GM12873 (cell line): ENCODE data around the gene KLK11.

Experiments used
- CTCF ChIP-seq: IDR thresholded peaks from 2 replicates; pipeline ENCODE4 v1.5.1; 2012; ENCODE audit warnings: low read depth, mild to moderate bottlenecking, moderate library complexity, low read length, control low read depth; ENCODE audit not compliant: insufficient read depth; ENCODE audit errors: missing control alignments

The KLK11 gene

GRCh38 chr19:51064534-51065220, 38.3 kb upstream of the KLK11 start, which contains the start of gene KLK13:
Gene KLK13, minus strand, starts transcription at chr19:51065092. Its CDS starts 25 bp downstream, at chr19:51065067.
- no peak for TF ChIP-seq CTCF

DNA sequence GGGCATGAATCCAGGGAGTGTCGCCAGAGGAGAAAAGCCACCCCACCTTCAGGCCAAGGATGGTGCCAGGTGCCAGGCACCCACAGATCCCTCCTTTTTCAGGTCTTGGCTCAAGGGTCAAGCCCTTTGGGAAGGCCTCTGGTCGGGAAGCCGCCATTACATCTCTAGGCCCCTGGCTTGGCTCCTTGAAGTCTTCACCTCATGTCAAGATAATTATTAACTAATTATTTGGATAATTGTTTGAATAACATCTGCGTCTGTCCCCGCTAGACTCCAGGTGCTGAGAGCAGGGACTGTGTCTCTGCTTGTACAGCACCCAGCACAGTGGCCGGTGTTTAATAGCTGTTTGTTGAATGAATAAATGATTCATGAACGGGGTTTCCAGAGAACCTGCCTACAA, 37.2 kb upstream of the KLK11 start:
- no peak for TF ChIP-seq CTCF

GRCh38 chr19:51060973-51061372, 34.6 kb upstream of the KLK11 start:
- TF ChIP-seq CTCF = no peak

- no peak for TF ChIP-seq CTCF
Observed at GRCh38 chr19:51060336-51060735, 33.9 kb upstream of the KLK11 start.

GRCh38 chr19:51059715-51060114, 33.3 kb upstream of the KLK11 start:
- TF ChIP-seq CTCF = no peak

DNA sequence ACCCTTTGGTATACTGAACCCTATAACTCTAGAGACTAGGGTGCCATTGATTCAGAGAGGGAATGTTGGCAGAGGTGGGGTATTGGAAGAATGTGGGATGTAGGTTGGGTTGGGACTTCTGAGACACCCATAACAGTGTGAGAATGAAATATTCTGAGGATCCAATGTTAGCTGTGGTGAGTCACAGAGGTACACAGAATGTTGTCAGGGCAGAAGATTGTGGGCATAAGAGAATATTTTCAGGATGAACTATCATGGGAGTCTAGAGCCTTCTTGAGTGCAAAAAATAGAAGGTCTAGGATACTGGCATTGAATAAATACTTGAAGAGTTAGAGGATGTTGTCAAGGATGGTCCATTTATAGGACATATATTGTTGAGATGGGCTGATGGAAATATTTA, 29.4 kb upstream of the KLK11 start:
- no peak for TF ChIP-seq CTCF

GRCh38 chr19:51047031-51047335, 20.6 kb upstream of the KLK11 start:
- TF ChIP-seq CTCF = no peak
